ENCODE data around the gene GRID1. TPM values are rescaled to one million over a fixed set of nuclear protein-coding genes. Genes with fewer than 3 reads are reported as not detected.

The GRID1 gene
- total and polyA plus RNA-seq, 9 of the 15 experiments (the other 6 are each of a cell fraction or from before 2014, with no cell fraction given), result 0.01 to 7.2 (median 1.2) TPM

DNA sequence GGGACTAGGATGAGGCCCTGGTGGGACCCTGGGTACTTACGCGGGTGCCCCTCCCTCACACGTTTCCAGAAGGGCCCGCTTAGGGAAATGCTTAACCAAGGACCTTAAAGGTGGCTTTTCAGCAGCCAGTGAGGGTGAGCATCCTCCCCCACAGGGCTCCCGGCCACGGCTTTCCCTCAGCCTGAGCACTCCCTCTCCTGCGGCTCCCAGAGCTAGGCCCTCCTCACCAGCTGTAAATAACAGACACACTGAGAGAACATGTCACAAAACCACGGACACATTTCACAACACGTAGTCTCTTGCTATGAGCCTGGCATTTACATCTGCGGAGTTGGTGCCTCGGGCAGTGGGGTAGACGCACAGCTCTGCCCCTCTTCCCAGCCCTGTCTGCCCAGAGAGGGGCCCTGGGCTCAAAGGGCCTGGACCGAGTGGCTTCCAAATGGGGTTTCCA lies 25.2 kb downstream of the GRID1 start:
- no peak overlapping the region for H3K4me2 ChIP-seq (ENCODE audit: insufficient read depth, low read length)
- no peaks in the 10 kb centered on the region for H3K9me1 ChIP-seq (ENCODE audit: control insufficient read depth, insufficient read depth, low read length)
- FAIRE-seq (no peak), ATAC-seq (no peak), DNase-seq (ENCODE audit: extremely low read depth in 1 of 4, low spot score in 3 of 4) (no peak)
- ChIA-PET POLR2A (no interaction called here), CTCF (ENCODE audit: low intra/inter-chr PET ratio) (no interaction called here)
- intact Hi-C loops (cut with micrococcal nuclease), result no loop called here
- no peaks in the 10 kb centered on the region for H3K36me3 ChIP-seq (ENCODE audit: control insufficient read depth, insufficient read depth, low read length)
- no peaks in the 10 kb centered on the region; a peak in 1 of 5 replicates for H3K4me1 ChIP-seq (replicated peaks in 1 of 2; ENCODE audit: control insufficient read depth in 2 of 2, insufficient read depth in 2 of 2, low read length in 2 of 2)
- H3K4me3 ChIP-seq, result no peak overlapping the region
- no TSS peak for BruUV-seq (replicated peaks)
- no peaks in the 10 kb centered on the region for H4K20me1 ChIP-seq (replicated peaks; ENCODE audit: control insufficient read depth, insufficient read depth, low read length)
- no peak for TF ChIP-seq RBM22 (IDR thresholded peaks at IDR 0.05; ENCODE audit: low read depth, low read length, poor library complexity, severe bottlenecking)
- in situ Hi-C loops (cut with MboI), result no loop called here
- H3K27ac ChIP-seq (ENCODE audit: extremely low read depth, low read depth, low read length), result no peak overlapping the region
- no peaks in the 10 kb centered on the region; a peak in 1 of 5 replicates for H3K27me3 ChIP-seq (ENCODE audit: control insufficient read depth in 2 of 2, insufficient read depth in 2 of 2, low read length in 2 of 2)
- no peaks in the 10 kb centered on the region for H3K9me3 ChIP-seq (replicated peaks; ENCODE audit: control insufficient read depth, insufficient read depth, low read depth, low read length)
- 0% methylated on average over 9 of the region's 13 CpGs for WGBS (ENCODE audit: insufficient coverage, low coverage, missing lambda C conversion rate)
- H2AFZ ChIP-seq (ENCODE audit: low read depth, low read length), result no peak overlapping the region
- no peaks in the 10 kb centered on the region for H3K79me2 ChIP-seq (ENCODE audit: control insufficient read depth, insufficient read depth, low read length)
- no peak overlapping the region for H3K9ac ChIP-seq (ENCODE audit: insufficient read depth in 1 of 2, low read depth in 2 of 2, low read length in 2 of 2)

DNA sequence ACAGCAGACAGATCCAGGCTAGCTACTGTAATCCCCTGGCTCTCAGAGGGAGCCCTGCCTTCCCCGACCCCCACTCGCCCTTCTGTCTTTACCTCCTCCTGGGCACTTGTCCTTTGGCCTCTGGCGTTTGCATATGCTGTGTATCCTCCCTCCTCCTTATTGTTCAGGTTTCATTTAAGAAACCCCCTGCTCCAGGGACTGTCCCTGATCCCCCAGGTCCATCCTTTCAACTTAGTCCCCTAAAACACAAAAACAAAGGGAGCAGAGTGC lies 25.7 kb downstream of the GRID1 start:
- H3K9ac ChIP-seq (ENCODE audit: insufficient read depth in 1 of 2, low read depth in 2 of 2, low read length in 2 of 2), result no peak overlapping the region
- no peak for DNase-seq (ENCODE audit: extremely low read depth in 1 of 4, low spot score in 3 of 4)
- H3K4me3 ChIP-seq, result no peak overlapping the region
- WGBS (ENCODE audit: insufficient coverage, low coverage, missing lambda C conversion rate), result 0% methylated on average over 1 of the region's 3 CpGs
- H3K4me2 ChIP-seq (ENCODE audit: insufficient read depth, low read length), result no peak overlapping the region
- no TSS peak for BruUV-seq (replicated peaks)
- no peaks in the 10 kb centered on the region for H3K9me1 ChIP-seq (ENCODE audit: control insufficient read depth, insufficient read depth, low read length)
- H3K79me2 ChIP-seq (ENCODE audit: control insufficient read depth, insufficient read depth, low read length), result no peaks in the 10 kb centered on the region
- no peaks in the 10 kb centered on the region; a peak in 1 of 5 replicates for H3K4me1 ChIP-seq (replicated peaks in 1 of 2; ENCODE audit: control insufficient read depth in 2 of 2, insufficient read depth in 2 of 2, low read length in 2 of 2)
- no peak overlapping the region for H2AFZ ChIP-seq (ENCODE audit: low read depth, low read length)
- H4K20me1 ChIP-seq (replicated peaks; ENCODE audit: control insufficient read depth, insufficient read depth, low read length), result no peaks in the 10 kb centered on the region
- in situ Hi-C loops (cut with MboI), result no loop called here
- intact Hi-C loops (cut with micrococcal nuclease), result no loop called here
- ChIA-PET POLR2A (no interaction called here), CTCF (ENCODE audit: low intra/inter-chr PET ratio) (no interaction called here)
- ATAC-seq, result no peak
- no peak for FAIRE-seq
- no peaks in the 10 kb centered on the region for H3K36me3 ChIP-seq (ENCODE audit: control insufficient read depth, insufficient read depth, low read length)
- H3K9me3 ChIP-seq (replicated peaks; ENCODE audit: control insufficient read depth, insufficient read depth, low read depth, low read length), result no peaks in the 10 kb centered on the region
- no peak overlapping the region for H3K27ac ChIP-seq (ENCODE audit: extremely low read depth, low read depth, low read length)
- peaks cover 0 to 1% of the 10 kb centered on the region in 2 experiments; a peak in 1 of 5 replicates for H3K27me3 ChIP-seq (ENCODE audit: control insufficient read depth in 2 of 2, insufficient read depth in 2 of 2, low read length in 2 of 2)
- TF ChIP-seq ARNT (IDR thresholded peaks at IDR 0.05) (no peak), HDGF (IDR thresholded peaks at IDR 0.05) (no peak), NONO (IDR thresholded peaks at IDR 0.05; ENCODE audit: low read depth in 2 of 2, low read length in 1 of 2) (no peak), ARHGAP35 (IDR thresholded peaks at IDR 0.05; ENCODE audit: partially characterized antibody) (no peak), ZNF121 (CRISPR knock-in tag; conservative IDR thresholded peaks at IDR 0.05) (no peak), BRD9 (IDR thresholded peaks at IDR 0.05; ENCODE audit: low read depth, partially characterized antibody) (no peak), JUND (IDR thresholded peaks at IDR 0.05; ENCODE audit: borderline replicate concordance, low read depth, low read length) (no peak), JUND (tag; IDR thresholded peaks at IDR 0.05; ENCODE audit: borderline replicate concordance, low read depth, low read length) (no peak), ETV1 (tag; conservative IDR thresholded peaks at IDR 0.05; ENCODE audit: low read depth) (no peak), ZNF644 (tag; IDR thresholded peaks at IDR 0.05; ENCODE audit: low read depth) (no peak), TAF1 (IDR thresholded peaks at IDR 0.05; ENCODE audit: control insufficient read depth, extremely low read depth, insufficient read depth, low read length, severe bottlenecking) (no peak), ZNF75A (CRISPR knock-in tag; IDR thresholded peaks at IDR 0.05) (no peak), SP1 (CRISPR knock-in tag; IDR thresholded peaks at IDR 0.05) (no peak), EGR1 (conservative IDR thresholded peaks at IDR 0.05) (no peak)
- TF ChIP-seq, protein P1, sequence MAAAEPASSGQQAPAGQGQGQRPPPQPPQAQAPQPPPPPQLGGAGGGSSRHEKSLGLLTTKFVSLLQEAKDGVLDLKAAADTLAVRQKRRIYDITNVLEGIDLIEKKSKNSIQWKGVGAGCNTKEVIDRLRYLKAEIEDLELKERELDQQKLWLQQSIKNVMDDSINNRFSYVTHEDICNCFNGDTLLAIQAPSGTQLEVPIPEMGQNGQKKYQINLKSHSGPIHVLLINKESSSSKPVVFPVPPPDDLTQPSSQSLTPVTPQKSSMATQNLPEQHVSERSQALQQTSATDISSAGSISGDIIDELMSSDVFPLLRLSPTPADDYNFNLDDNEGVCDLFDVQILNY (CRISPR knock-in tag; IDR thresholded peaks at IDR 0.05), result no peak
- TF ChIP-seq, protein P2, sequence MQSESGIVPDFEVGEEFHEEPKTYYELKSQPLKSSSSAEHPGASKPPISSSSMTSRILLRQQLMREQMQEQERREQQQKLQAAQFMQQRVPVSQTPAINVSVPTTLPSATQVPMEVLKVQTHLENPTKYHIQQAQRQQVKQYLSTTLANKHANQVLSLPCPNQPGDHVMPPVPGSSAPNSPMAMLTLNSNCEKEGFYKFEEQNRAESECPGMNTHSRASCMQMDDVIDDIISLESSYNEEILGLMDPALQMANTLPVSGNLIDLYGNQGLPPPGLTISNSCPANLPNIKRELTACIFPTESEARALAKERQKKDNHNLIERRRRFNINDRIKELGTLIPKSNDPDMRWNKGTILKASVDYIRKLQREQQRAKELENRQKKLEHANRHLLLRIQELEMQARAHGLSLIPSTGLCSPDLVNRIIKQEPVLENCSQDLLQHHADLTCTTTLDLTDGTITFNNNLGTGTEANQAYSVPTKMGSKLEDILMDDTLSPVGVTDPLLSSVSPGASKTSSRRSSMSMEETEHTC (IDR thresholded peaks at IDR 0.05), result no peak
